Nephron (organoid): Measurements from ENCODE around the gene APEH.
A peak's percentile ranks its signal among the peaks of the same experiment; 100 is the strongest.

ENCODE experiments used
- H3K27ac Mint-ChIP-seq, 3 experiments: 2 replicates each; pipeline ENCODE4 v1.8.0; 2020; ENCODE audit warnings: mixed read lengths in 3 of 3, mild to moderate bottlenecking in 2 of 3, moderate library complexity in 1 of 3
- H3K27me3 Mint-ChIP-seq: 2 replicates; pipeline ENCODE4 v1.8.0; 2021; ENCODE audit warnings: low read depth, mild to moderate bottlenecking, moderate library complexity, mixed read lengths
- H3K36me3 Mint-ChIP-seq: 2 replicates; pipeline ENCODE4 v1.8.0; 2020; ENCODE audit warnings: low read depth, mixed read lengths
- H3K4me1 Mint-ChIP-seq: 2 replicates; pipeline ENCODE4 v1.8.0; 2020; ENCODE audit warnings: mixed read lengths
- H3K4me3 Mint-ChIP-seq, 3 experiments: 2 replicates each; pipeline ENCODE4 v1.8.0; 2020; ENCODE audit warnings: mild to moderate bottlenecking in 3 of 3, mixed read lengths in 3 of 3, moderate library complexity in 2 of 3
- H3K9me3 Mint-ChIP-seq: 2 replicates; pipeline ENCODE4 v1.8.0; 2020; ENCODE audit warnings: mixed read lengths
- CTCF ChIP-seq, 3 experiments: fragments of 200-600 bp; sonication (generic); IDR thresholded peaks; one replicate each; pipeline ENCODE4 v1.5.0; 2021; ENCODE audit warnings: antibody characterized with exemption in 3 of 3; ENCODE audit not compliant: unreplicated experiment in 3 of 3

APEH gene

GRCh38 chr3:49652218-49652902 is 21.8 kb upstream of the APEH start:
- no peak for TF ChIP-seq CTCF (IDR thresholded peaks at IDR 0.05; ENCODE audit: unreplicated experiment in 3 of 3)
- H3K9me3 Mint-ChIP-seq: no peaks in the 10 kb centered on the region
- no peak overlapping the region for H3K27ac Mint-ChIP-seq
- H3K27me3 Mint-ChIP-seq: no peaks in the 10 kb centered on the region
- H3K4me1 Mint-ChIP-seq: peaks cover 26% of the 10 kb centered on the region
- no peak overlapping the region for H3K4me3 Mint-ChIP-seq
- no peaks in the 10 kb centered on the region for H3K36me3 Mint-ChIP-seq

GRCh38 chr3:49652903-49653415 is 21.2 kb upstream of the APEH start:
- Mint-ChIP-seq H3K4me1 (peaks cover 26% of the 10 kb centered on the region), H3K27me3 (no peaks in the 10 kb centered on the region), H3K9me3 (no peaks in the 10 kb centered on the region), H3K36me3 (no peaks in the 10 kb centered on the region), H3K4me3 (no peak overlapping the region), H3K27ac (peak overlapping the region in 2 of 3 experiments; percentile 29 to 50)
- TF ChIP-seq CTCF (IDR thresholded peaks at IDR 0.05; ENCODE audit: unreplicated experiment in 3 of 3): no peak

- Mint-ChIP-seq H3K4me3 (no peak overlapping the region), H3K36me3 (no peaks in the 10 kb centered on the region), H3K9me3 (no peaks in the 10 kb centered on the region), H3K4me1 (peaks cover 29% of the 10 kb centered on the region), H3K27me3 (no peaks in the 10 kb centered on the region), H3K27ac (peak overlapping the region; percentile 29 to 70 (median 58))
- no peak for TF ChIP-seq CTCF (IDR thresholded peaks at IDR 0.05; ENCODE audit: unreplicated experiment in 3 of 3)
Measured at GRCh38 chr3:49653621-49654020, 20.5 kb upstream of the APEH start.

- Mint-ChIP-seq H3K9me3 (no peaks in the 10 kb centered on the region), H3K27me3 (no peaks in the 10 kb centered on the region), H3K4me3 (no peak overlapping the region), H3K4me1 (peaks cover 33% of the 10 kb centered on the region), H3K36me3 (no peaks in the 10 kb centered on the region), H3K27ac (peak overlapping the region in 1 of 3 experiments; percentile 58)
- no peak for TF ChIP-seq CTCF (IDR thresholded peaks at IDR 0.05; ENCODE audit: unreplicated experiment in 3 of 3)
Measured at GRCh38 chr3:49654176-49654825, 19.9 kb upstream of the APEH start.

GRCh38 chr3:49654955-49655556 is 19.1 kb upstream of the APEH start:
- no peak for TF ChIP-seq CTCF (IDR thresholded peaks at IDR 0.05; ENCODE audit: unreplicated experiment in 3 of 3)

More at GRCh38 chr3:49654955-49655556, 19.1 kb upstream of the APEH start:
- Mint-ChIP-seq H3K36me3 (no peaks in the 10 kb centered on the region), H3K9me3 (no peaks in the 10 kb centered on the region), H3K27ac (no peak overlapping the region), H3K4me3 (no peak overlapping the region), H3K4me1 (peaks cover 32% of the 10 kb centered on the region), H3K27me3 (no peaks in the 10 kb centered on the region)
